Peyer's patch (tissue), 4 donors: ENCODE measurements around the gene CLTA. TPM values are rescaled to one million over a fixed set of nuclear protein-coding genes. Genes with fewer than 3 reads are reported as not detected.
A peak's percentile ranks its signal among the peaks of the same experiment; 100 is the strongest.
"Not testable (repeated sequence)": the region's sequence is repeated elsewhere in the genome, so short reads cannot be mapped to it uniquely, and the experiment has no call there.

Experiments used
- DNase-seq, 3 donors: peaks; one replicate each; pipeline ENCODE4 v3.0.0-alpha.2; 2017 to 2019
- H3K27ac ChIP-seq, 4 donors: fragments of 200-600 bp; sonication (generic); one replicate each; pipeline ENCODE4 v1.5.1; 2016 to 2019
- H3K27me3 ChIP-seq, 2 donors: fragments of 200-600 bp; sonication (generic); one replicate each; pipeline ENCODE4 v1.5.1; 2019
- H3K36me3 ChIP-seq, 3 donors: fragments of 200-600 bp; sonication (generic); one replicate each; pipeline ENCODE4 v1.5.1; 2016 to 2019
- H3K4me1 ChIP-seq, 4 donors: fragments of 200-600 bp; sonication (generic); one replicate each; pipeline ENCODE4 v1.5.1; 2016 to 2019
- H3K4me3 ChIP-seq, 4 donors: fragments of 200-600 bp; sonication (generic); 1 replicate in 3 of 4; 2 replicates in 1 of 4; pipeline ENCODE4 v1.5.1; 2016 to 2019; ENCODE audit warnings: mild to moderate bottlenecking in 1 of 4
- H3K9me3 ChIP-seq, 4 donors: fragments of 200-600 bp; sonication (generic); one replicate each; pipeline ENCODE4 v1.5.1; 2016 to 2019; ENCODE audit warnings: mild to moderate bottlenecking in 1 of 4
- CTCF ChIP-seq, 6 experiments: fragments of 450-650 bp in 4 of 6; fragments of 200-600 bp in 2 of 6; sonication (generic) in 1 of 6; IDR thresholded peaks; one replicate each; pipeline ENCODE4 v1.5.1; 2017 to 2019; ENCODE audit warnings: antibody characterized with exemption in 6 of 6, mild to moderate bottlenecking in 3 of 6, moderate library complexity in 1 of 6
- POLR2A ChIP-seq, 2 donors: fragments of 450-650 bp; IDR thresholded peaks; one replicate each; pipeline ENCODE4 v1.5.1; 2017; ENCODE audit warnings: antibody characterized with exemption in 2 of 2, mild to moderate bottlenecking in 2 of 2, moderate library complexity in 2 of 2
- total RNA-seq, 4 donors: library from RNA; depleted of rRNA; stranded (reverse); fragments of >200 nt; gene quantifications; one replicate each; pipeline ENCODE4 v1.1.0, GENCODE V29; 2016

Gene CLTA
- total RNA-seq, 4 donors from 2014 or later, result 131 to 150 (median 133) TPM

GRCh38 chr9:36222449-36222848 is 31.7 kb downstream of the CLTA start:
- H3K4me1 ChIP-seq, result no peaks in the 10 kb centered on the region
- peaks cover 0 to 3% (median 0%) of the 10 kb centered on the region in 4 donors for H3K9me3 ChIP-seq
- TF ChIP-seq CTCF (IDR thresholded peaks at IDR 0.05) (no peak), POLR2A (IDR thresholded peaks at IDR 0.05) (no peak)
- H3K27me3 ChIP-seq, result no peaks in the 10 kb centered on the region
- DNase-seq, result no peak
- H3K27ac ChIP-seq, result no peak overlapping the region
- peaks cover 0 to 98% (median 0%) of the 10 kb centered on the region in 3 donors for H3K36me3 ChIP-seq
- no peak overlapping the region for H3K4me3 ChIP-seq

DNA sequence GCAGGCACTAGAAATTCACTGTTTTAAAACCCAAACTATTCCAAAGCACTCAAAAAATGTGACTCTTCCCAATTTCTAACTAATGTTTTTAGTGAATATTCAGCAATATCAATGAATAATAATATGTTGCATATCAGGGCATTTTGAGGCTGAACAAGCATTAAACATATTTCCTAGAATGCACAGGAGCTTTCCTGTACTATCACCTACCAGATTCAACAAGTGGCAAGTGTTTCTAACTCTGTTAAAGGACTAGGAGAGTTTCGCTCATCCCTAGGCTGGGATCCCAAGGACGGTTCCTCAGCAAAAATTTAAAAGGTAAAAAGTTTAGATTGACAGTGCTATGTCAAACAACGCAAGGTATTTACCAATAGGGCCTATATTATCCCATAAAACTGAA is 46.5 kb downstream of the CLTA start:
- Histone ChIP-seq H3K4me1 (no peaks in the 10 kb centered on the region), H3K9me3 (no peaks in the 10 kb centered on the region), H3K27me3 (no peaks in the 10 kb centered on the region), H3K36me3 (peaks cover 0 to 38% (median 0%) of the 10 kb centered on the region in 3 donors), H3K4me3 (no peak overlapping the region), H3K27ac (no peak overlapping the region)
- no peak for DNase-seq
- TF ChIP-seq CTCF (IDR thresholded peaks at IDR 0.05), result no peak
- no peak for TF ChIP-seq POLR2A (IDR thresholded peaks at IDR 0.05)

DNA sequence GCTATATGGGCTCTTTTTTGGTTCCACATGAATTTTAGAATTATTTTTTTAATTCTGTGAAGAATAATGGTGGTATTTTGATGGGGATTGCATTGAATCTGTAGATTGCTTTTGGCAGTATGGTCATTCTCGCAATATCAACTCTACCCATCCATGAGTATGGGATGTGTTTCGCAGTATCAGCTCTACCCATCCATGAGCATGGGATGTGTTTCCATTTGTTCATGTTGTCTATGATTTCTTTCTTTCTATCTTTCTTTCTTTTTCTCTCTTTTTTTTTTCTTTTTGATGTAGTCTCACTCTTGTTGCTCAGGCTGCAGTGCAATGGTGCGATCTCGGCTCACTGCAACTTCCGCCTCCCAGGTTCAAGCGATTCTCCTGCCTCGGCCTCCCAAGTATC is 48.5 kb downstream of the CLTA start:
- peaks cover 0 to 33% (median 0%) of the 10 kb centered on the region in 3 donors for H3K36me3 ChIP-seq
- H3K27me3 ChIP-seq, DNase-seq, H3K27ac ChIP-seq, H3K4me3 ChIP-seq, H3K9me3 ChIP-seq, H3K4me1 ChIP-seq: not testable (repeated sequence)

- H3K36me3 ChIP-seq, result peaks cover 0 to 33% (median 0%) of the 10 kb centered on the region in 3 donors
- H3K4me3 ChIP-seq, H3K9me3 ChIP-seq: not testable (repeated sequence)
These were observed 49.0 kb downstream of the CLTA start for GRCh38 chr9:36239675-36240074.

DNA sequence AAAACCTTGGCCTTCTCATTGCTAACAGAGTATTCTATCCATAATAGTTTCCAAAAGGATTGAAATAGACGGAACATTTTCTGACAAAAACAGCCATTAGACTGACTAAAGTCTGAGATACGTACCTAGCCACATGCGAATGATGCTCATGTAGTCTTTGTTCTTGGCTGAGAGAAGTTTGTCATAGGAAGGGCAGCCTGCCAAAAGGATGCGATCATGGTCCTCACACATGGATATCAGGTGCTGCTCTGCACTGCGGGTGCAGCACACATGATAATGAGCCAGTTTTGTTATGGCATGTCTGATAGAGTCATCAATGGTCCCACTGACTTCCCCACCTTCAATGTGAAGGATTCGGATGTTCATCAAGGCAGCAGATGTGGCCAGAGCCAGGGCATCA is 55.2 kb downstream of the CLTA start:
- no peak overlapping the region for H3K27ac ChIP-seq
- H3K9me3 ChIP-seq, result no peaks in the 10 kb centered on the region
- H3K4me1 ChIP-seq, result no peaks in the 10 kb centered on the region
- no peaks in the 10 kb centered on the region for H3K27me3 ChIP-seq
- no peak overlapping the region for H3K4me3 ChIP-seq
- no peak for DNase-seq
- TF ChIP-seq CTCF (IDR thresholded peaks at IDR 0.05) (no peak), POLR2A (IDR thresholded peaks at IDR 0.05) (no peak)
- H3K36me3 ChIP-seq, result peaks cover 0 to 49% (median 0%) of the 10 kb centered on the region in 3 donors

More at GRCh38 chr9:36239675-36240074, 49.0 kb downstream of the CLTA start:
- not testable (repeated sequence) for H3K27me3 ChIP-seq, DNase-seq, H3K4me1 ChIP-seq, H3K27ac ChIP-seq

GRCh38 chr9:36247356-36247755 is 56.6 kb downstream of the CLTA start:
- Histone ChIP-seq H3K27me3 (no peaks in the 10 kb centered on the region), H3K4me3 (no peak overlapping the region), H3K27ac (no peak overlapping the region), H3K4me1 (no peaks in the 10 kb centered on the region), H3K9me3 (no peaks in the 10 kb centered on the region), H3K36me3 (peaks cover 0 to 40% (median 0%) of the 10 kb centered on the region in 3 donors)
- no peak for DNase-seq
- TF ChIP-seq CTCF (IDR thresholded peaks at IDR 0.05) (no peak), POLR2A (IDR thresholded peaks at IDR 0.05) (no peak)

GRCh38 chr9:36248061-36248460 is 57.3 kb downstream of the CLTA start:
- H3K4me3 ChIP-seq, H3K9me3 ChIP-seq, H3K4me1 ChIP-seq, H3K27me3 ChIP-seq, DNase-seq, H3K27ac ChIP-seq: not testable (repeated sequence)
- peaks cover 0 to 37% (median 0%) of the 10 kb centered on the region in 3 donors for H3K36me3 ChIP-seq
- TF ChIP-seq CTCF (IDR thresholded peaks at IDR 0.05), result peak in 5 of 6 experiments; percentile 25 to 83 (median 73)
